GM19035 (cell line): Measurements from ENCODE around the gene UHRF1.
"Not testable (repeated sequence)": the region's sequence is repeated elsewhere in the genome, so short reads cannot be mapped to it uniquely, and the experiment has no call there.

Source experiments
- ATAC-seq: cut with Tn5 transposase; IDR thresholded peaks from one replicate; pipeline ENCODE4 v1.9.1; 2021; ENCODE audit not compliant: unreplicated experiment

The UHRF1 gene

DNA sequence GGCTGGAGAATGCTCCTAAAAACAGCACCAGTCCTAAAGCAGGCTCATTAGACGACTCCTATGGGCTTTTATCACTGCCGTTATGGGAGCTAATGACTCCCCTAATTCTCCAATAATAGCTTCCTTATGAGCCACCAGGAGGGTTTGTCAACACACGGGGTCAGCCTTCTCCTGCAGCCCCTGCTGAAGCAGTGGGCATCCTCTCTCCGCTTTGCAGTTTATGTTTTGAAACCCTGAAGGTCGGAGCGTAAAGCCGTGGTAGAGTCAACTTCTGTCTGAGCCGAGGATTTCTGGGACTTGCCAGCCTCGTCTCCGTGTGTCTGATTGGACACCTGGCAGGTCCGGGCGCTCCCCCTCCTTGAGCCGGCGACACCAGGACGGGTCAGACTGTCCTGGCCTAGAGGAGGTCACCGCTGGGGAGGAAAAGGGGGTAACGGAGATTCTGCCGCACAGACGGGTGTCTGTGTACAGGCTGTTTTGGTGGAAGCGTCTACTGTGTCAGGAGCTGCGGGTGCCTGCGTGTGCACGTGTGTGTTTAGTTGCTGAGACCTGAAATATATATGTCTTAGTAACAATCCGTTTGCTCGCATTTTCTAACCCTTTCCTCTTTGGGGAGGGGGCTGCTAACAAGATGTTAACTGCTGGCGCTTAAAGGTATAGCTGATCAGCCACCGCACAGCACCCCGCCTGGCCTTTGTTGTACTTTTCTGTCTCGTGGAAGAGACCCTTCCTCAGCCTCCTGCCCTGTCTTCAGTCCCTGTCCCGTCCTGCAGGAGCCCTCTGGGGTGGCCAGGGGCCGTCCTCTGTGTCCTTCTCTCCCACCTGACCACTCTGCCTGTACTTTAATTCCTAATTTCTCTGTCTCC, 61.5 kb downstream of the UHRF1 start:
- no peak for ATAC-seq

DNA sequence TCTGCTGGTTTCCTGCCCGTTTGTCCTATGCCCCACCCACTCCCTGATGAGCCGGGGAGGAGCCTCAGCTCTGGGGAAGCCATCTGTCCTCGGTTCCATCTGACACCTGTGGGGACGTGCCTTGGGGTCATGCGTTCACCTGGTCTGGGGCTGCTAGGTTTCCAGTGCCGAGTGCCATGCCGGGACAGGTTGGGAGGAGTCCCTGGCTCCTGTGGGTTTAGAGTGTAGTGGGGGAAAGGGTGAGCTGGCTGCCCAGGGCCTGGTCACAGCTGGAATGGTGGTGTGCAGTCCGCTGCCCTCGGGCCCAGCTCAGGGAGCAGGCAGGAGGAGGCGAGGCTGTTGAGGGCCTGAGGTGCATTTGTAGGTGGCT, 62.1 kb downstream of the UHRF1 start:
- ATAC-seq: no peak

DNA sequence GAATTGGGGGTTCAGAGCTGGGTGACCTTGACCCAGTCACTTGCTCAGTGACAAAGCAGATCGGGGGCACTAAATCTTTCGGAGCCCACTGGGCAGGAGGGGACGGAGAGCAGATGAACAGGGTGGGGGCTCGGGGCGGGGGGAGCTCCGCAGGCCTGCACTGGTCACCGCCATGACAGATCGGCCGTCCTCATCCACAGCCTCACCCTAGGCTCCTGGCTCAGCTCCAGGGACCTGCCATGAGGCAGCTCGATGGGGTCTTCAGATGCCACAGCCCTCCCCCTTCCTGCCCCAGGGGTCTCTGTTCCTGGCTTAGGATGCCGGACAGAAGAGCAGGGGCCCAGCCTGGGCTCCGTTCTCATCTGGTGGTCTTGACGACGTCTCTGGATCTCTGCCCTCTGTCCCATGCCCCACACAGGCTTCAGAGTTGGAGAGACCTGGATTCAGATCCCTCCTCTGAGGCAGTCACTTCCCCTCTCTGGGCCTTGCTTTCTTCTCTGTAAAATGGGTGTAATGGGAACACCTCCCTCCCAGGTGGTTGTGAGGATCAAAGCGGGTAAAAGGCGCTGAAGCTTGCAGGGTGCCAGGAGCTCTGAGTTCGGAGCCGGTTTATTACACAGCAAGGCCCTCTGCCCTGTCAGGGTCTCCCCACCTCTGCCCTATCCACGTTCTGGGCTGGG, 62.7 kb downstream of the UHRF1 start:
- no peak for ATAC-seq

- no peak for ATAC-seq
These were observed 63.4 kb downstream of the UHRF1 start for GRCh38 chr19:4972509-4973230.

GRCh38 chr19:4974880-4975469, 65.7 kb downstream of the UHRF1 start:
- no peak for ATAC-seq

DNA sequence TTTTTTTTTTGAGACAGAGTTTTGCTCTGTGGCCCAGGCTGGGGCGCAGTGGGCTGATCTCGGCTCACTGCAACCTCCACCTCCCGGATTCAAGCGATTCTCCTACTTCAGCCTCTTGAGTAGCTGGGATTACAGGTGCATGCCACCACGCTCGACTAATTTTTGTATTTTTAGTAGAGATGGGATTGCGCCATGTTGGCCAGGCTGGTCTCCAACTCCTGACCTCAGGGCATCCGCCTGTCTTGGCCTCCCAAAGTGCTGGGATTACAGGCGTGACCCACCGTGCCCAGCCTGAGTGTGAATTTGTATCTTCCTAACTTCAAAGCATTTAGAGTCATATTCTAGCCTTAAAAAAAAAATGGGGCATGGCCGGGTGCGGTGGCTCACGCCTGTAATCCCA, 66.3 kb downstream of the UHRF1 start:
- ATAC-seq: not testable (repeated sequence)

DNA sequence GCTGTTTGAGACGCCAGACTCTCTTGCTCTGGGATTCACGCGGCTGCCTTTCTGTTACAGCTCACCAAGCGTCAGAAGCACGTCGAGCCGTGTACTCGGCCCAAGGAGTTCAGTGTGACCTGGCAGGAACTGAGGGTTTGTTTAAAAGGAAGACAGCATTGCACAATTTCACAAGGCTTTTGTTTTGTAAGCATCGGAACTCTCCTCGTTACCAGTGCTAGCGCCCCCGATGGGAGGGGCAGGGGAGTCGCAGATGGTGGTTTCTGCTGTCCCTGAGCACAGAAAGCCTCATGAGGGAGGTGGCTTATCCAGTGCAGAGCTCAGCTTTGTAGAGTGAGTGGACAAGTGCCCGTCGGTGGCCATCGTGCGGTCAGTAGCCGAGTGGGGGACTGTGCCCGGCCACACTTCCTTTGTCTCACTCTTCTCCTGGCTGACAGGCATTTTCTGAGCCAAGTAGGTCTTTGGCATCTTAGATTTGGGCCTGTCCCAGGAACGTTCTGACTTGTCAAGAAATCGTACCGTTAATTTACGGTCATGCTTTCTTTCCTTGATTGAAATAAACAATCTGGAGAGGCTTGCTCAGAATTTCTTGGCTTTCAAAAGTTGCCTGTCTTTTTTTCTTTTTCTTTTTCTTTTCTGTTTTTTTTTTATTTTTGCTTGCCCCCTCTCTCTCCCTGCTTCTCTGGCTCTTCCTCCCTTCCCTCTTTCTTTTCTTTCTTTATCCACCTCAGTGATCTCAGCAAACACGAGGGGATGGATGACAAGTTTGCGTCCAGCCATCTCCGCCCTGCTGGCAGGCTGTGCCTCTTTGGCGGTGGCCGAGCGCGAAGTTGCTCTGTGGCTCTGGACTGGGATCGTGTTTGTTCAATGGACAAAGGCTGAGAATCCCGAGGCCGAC, 67.3 kb downstream of the UHRF1 start:
- no peak for ATAC-seq

- ATAC-seq: no peak
These were observed 68.2 kb downstream of the UHRF1 start for GRCh38 chr19:4977299-4978174.

DNA sequence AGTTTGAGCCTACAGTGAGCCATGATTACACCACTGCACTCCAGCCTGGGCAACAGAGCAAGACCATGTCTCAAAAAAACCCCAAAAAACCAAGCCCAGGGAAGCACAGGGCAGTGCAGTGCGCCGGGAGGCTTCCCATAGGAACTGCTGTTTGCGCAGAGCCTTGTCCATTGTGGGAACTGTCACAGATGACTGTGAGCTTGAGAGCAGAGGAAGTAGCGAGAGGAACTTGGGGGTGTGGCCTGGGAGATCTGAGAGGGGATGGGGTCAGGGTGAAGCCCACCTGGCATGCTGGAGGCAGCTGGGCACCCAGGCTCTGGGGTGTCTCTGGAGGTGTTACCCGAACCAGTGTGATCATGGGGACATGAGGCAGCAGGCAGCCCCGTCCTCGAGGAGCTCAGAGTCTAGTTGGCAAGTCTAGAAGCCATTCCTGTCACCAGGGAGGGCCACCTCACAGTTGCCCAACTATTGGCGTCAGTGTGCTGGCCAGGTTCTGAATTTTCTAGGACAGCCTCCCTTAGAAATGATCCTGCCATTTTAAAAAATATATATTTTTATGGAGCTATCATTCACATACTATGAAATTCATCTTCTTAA, 70.0 kb downstream of the UHRF1 start:
- no peak for ATAC-seq

DNA sequence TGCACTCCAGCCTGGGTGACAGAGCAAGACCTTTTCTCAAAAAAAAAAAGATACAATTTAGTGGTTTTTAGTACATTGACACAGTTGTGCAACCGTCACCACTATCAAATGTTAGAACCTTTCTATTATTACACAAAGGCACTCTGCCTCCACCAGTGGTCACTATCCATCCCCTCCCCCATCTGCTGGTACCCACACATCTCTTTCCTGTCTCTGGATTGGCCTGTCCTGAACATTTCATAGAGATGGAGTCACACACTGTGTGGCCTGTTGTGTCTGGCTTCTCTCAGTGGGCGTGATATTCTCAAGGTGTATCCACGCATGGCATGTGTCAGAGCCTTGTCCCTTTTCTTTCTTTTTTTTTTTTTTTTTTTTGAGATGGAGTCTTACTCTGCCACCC, 70.8 kb downstream of the UHRF1 start:
- no peak for ATAC-seq

- no peak for ATAC-seq
These were observed 71.8 kb downstream of the UHRF1 start for GRCh38 chr19:4980838-4981680.

- no peak for ATAC-seq
These were observed 72.3 kb downstream of the UHRF1 start for GRCh38 chr19:4981681-4981958.

DNA sequence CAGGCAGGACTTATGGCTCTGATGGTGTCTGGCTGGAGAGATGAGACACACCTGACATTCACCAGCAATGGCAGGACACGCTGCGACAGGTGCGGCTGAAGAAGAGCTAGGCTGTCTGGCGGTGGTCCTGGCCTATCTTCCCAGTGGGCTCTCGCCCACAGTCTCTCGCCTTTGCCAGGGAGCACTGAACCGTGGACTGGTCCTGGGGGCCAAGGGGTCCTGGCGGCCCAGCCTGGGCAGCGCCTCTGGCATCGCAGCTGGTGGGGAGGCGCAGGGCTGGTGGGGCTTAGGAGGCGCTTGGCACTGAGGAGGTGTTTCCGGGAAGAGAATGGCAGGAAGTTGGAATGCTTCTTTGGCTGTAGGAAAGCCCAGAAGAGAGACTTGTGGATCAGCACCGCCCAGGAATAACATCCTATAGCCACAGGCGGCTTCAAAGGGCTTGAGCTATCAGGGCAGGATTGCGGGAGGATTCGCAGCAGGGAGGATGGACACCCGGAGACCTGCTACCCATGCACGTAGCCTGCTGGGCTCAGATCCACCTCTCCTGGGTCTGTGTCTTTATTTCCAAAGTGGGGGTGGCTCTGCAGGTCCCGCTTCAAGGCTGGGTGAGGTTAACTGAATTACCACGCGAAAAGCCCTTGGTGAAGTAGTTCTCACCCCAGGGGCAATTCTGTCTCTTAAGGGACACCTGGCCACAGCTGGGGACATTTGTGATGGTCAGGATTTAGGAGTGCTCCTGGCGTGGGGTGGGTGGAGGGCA, 74.2 kb downstream of the UHRF1 start:
- no peak for ATAC-seq

- no peak for ATAC-seq
These were observed 74.7 kb downstream of the UHRF1 start for GRCh38 chr19:4984106-4984380.

DNA sequence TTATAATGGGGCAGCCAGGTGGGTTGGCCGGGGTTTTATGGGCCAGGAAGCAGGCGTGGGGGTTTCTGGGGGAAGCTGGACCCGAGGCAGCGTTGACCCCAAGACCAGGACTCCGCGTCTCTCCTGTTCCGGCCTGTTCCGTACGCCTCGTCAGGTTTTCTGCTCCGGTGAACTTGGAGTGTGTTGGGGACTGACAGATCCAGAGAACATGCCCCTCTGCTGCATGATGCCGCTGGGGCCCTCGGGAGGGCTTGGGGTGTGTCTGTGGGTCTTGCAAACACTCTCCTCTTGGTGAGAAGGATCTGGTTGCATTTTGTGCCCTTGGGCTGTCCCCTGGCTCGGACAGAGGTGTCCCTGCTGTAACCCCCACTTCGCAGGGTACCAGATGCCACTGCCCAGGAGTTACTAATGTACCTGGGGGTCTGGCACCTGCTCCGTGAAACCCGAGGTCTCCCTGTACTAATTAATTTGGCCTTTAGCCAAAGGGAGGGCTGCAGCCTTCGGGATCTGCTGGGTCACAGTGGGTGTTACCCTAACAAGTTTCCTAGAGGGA, 75.2 kb downstream of the UHRF1 start:
- no peak for ATAC-seq

DNA sequence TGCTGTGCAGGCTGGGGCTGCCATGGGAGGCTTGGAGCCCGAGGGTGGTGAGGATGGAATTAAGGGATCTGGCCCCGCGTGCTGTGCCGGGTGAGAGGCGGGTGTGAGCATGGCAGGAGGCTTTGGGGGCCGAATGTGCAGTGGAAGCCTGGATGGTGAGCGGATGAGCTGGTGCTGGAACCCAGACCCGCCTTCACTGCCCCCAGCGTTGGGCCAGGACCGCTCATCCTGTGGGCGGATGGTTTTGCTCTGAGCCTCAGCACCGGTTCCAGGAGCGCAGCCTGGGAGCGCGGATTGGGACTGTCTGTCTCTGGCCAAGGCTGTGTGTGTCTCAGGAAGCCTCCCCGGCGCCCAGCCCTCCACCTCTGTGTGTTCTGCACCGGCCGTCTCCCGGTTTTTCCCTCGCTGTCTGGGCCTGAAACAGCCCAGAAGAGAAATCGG, 76.3 kb downstream of the UHRF1 start:
- no peak for ATAC-seq

DNA sequence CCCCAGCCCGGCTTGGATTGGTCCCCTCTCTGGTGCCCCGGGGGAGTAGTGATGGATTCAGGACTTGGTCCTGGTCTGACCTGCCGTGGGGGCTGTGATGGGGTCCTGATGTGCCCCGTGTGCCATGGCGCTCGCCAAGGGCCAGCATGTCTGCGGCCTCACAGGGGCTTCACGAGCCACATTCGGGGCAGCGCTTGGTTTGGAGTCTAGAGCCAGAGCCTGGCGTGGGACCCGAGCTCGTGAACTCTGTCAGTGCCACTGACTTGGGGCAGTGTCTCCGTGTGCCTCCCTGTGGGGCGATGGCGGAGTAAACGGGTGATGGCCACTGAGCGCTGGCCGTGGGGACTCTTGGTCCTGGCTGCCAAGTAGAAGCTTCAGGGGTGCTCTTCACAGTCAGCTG, 76.8 kb downstream of the UHRF1 start:
- no peak for ATAC-seq

- ATAC-seq: no peak
These were observed 77.2 kb downstream of the UHRF1 start for GRCh38 chr19:4986471-4986891.
